ENCODE data around the gene LDLRAD2.

GRCh38 chr1:21838359-21839157 is 26.5 kb downstream of the LDLRAD2 start:
- no peak for TF ChIP-seq CTCF (IDR thresholded peaks at IDR 0.05)
- no peak for TF ChIP-seq POLR2A (IDR thresholded peaks at IDR 0.05)
